Mesenchymal stem cell (in vitro differentiated cells and primary cell): ENCODE results near the gene REPS1.

Source experiments
- DNase-seq: peaks from one replicate; pipeline ENCODE4 v3.0.0-alpha.2; 2013
- H2AFZ ChIP-seq: one replicate; pipeline ENCODE4 v1.6.1; 2013; ENCODE audit warnings: low read depth, mild to moderate bottlenecking, control low read depth, inconsistent platforms, low read length, moderate library complexity
- H2AK5ac ChIP-seq: 2 replicates; pipeline ENCODE4 v1.6.1; 2013; ENCODE audit warnings: low read length, moderate library complexity, mild to moderate bottlenecking, inconsistent platforms; ENCODE audit not compliant: severe bottlenecking
- H2BK120ac ChIP-seq: one replicate; pipeline ENCODE4 v1.6.1; 2013; ENCODE audit warnings: low read depth, mild to moderate bottlenecking, inconsistent platforms, low read length, moderate library complexity
- H2BK12ac ChIP-seq, 2 experiments: one replicate each; pipeline ENCODE4 v1.6.1; 2013; ENCODE audit warnings: inconsistent platforms in 2 of 2, low read length in 2 of 2, mild to moderate bottlenecking in 2 of 2, moderate library complexity in 2 of 2, control low read depth in 1 of 2
- H2BK15ac ChIP-seq: one replicate; pipeline ENCODE4 v1.6.1; 2013; ENCODE audit warnings: mild to moderate bottlenecking, low read depth, inconsistent platforms; ENCODE audit not compliant: poor library complexity, severe bottlenecking
- H2BK5ac ChIP-seq: 2 replicates; pipeline ENCODE4 v1.6.1; 2013; ENCODE audit warnings: low read depth, mild to moderate bottlenecking, low read length, control low read depth, inconsistent platforms; ENCODE audit not compliant: poor library complexity, severe bottlenecking
- H3K14ac ChIP-seq, 2 experiments: one replicate each; pipeline ENCODE4 v1.6.1; 2013; ENCODE audit warnings: inconsistent platforms in 2 of 2, low read length in 2 of 2, control low read depth in 1 of 2, mild to moderate bottlenecking in 1 of 2, moderate library complexity in 1 of 2
- H3K18ac ChIP-seq, 2 experiments: one replicate each; pipeline ENCODE4 v1.6.1; 2013; ENCODE audit warnings: inconsistent platforms in 2 of 2, low read length in 2 of 2, control low read depth in 1 of 2, low read depth in 1 of 2, mild to moderate bottlenecking in 1 of 2
- H3K23ac ChIP-seq, 2 experiments: one replicate each; pipeline ENCODE4 v1.6.1; 2013; ENCODE audit warnings: inconsistent platforms in 2 of 2, low read length in 2 of 2, mild to moderate bottlenecking in 2 of 2, moderate library complexity in 2 of 2, control low read depth in 1 of 2
- H3K27ac ChIP-seq: 2 replicates; pipeline ENCODE4 v1.5.1; 2013; ENCODE audit warnings: mild to moderate bottlenecking, moderate library complexity, low read length, control low read depth, inconsistent platforms; ENCODE audit not compliant: poor library complexity, severe bottlenecking
- H3K27me3 ChIP-seq, 2 experiments: 2 replicates each; pipeline versions ENCODE4 v1.6.1 to v1.7.0; 2013; ENCODE audit warnings: low read length in 2 of 2, mild to moderate bottlenecking in 2 of 2, moderate library complexity in 2 of 2, control low read depth in 1 of 2, inconsistent platforms in 1 of 2; ENCODE audit not compliant: control insufficient read depth in 1 of 2, insufficient read depth in 1 of 2
- H3K36me3 ChIP-seq, 2 experiments: 2 replicates each; pipeline versions ENCODE4 v1.6.1 to v1.7.0; 2013; ENCODE audit warnings: low read length in 2 of 2, control low read depth in 1 of 2, inconsistent platforms in 1 of 2, low read depth in 1 of 2, mild to moderate bottlenecking in 1 of 2; ENCODE audit not compliant: insufficient read depth in 2 of 2, control insufficient read depth in 1 of 2
- H3K4ac ChIP-seq, 2 experiments: one replicate each; pipeline ENCODE4 v1.6.1; 2013; ENCODE audit warnings: inconsistent platforms in 2 of 2, low read length in 2 of 2, mild to moderate bottlenecking in 2 of 2, moderate library complexity in 2 of 2, control low read depth in 1 of 2, low read depth in 1 of 2
- H3K4me1 ChIP-seq: 2 replicates; pipeline ENCODE4 v1.6.1; 2013; ENCODE audit warnings: low read depth, low read length, control low read depth; ENCODE audit not compliant: control insufficient read depth, insufficient read depth
- H3K4me2 ChIP-seq: 2 replicates; pipeline ENCODE4 v1.6.1; 2013; ENCODE audit warnings: low read length, mild to moderate bottlenecking, inconsistent platforms; ENCODE audit not compliant: poor library complexity, severe bottlenecking
- H3K4me3 ChIP-seq, 2 experiments: 2 replicates each; pipeline versions ENCODE4 v1.5.1 to v1.7.0; 2013; ENCODE audit warnings: low read length in 2 of 2, mild to moderate bottlenecking in 2 of 2, control low read depth in 1 of 2, low read depth in 1 of 2; ENCODE audit not compliant: insufficient read depth in 1 of 2
- H3K79me1 ChIP-seq: replicated peaks from 2 replicates; pipeline ENCODE4 v1.6.1; 2013; ENCODE audit warnings: mild to moderate bottlenecking, control low read depth, low read length, inconsistent platforms; ENCODE audit not compliant: poor library complexity, severe bottlenecking
- H3K9ac ChIP-seq: 2 replicates; pipeline ENCODE4 v1.7.0; 2013; ENCODE audit warnings: mild to moderate bottlenecking, low read length, moderate library complexity
- H3K9me3 ChIP-seq: 2 replicates; pipeline ENCODE4 v1.7.0; 2013; ENCODE audit warnings: mild to moderate bottlenecking, low read length; ENCODE audit not compliant: control insufficient read depth
- H4K8ac ChIP-seq: one replicate; pipeline ENCODE4 v1.6.1; 2013; ENCODE audit warnings: inconsistent platforms, mild to moderate bottlenecking, low read length, moderate library complexity
- H4K91ac ChIP-seq: one replicate; pipeline ENCODE4 v1.6.1; 2013; ENCODE audit warnings: mild to moderate bottlenecking, low read length, inconsistent platforms
- WGBS: methylation state at CpG from one replicate; pipeline ENCODE4 v1.1.7; 2013; ENCODE audit warnings: mixed read lengths; 5-methylcytosine and 5-hydroxymethylcytosine counted together

Gene REPS1

DNA sequence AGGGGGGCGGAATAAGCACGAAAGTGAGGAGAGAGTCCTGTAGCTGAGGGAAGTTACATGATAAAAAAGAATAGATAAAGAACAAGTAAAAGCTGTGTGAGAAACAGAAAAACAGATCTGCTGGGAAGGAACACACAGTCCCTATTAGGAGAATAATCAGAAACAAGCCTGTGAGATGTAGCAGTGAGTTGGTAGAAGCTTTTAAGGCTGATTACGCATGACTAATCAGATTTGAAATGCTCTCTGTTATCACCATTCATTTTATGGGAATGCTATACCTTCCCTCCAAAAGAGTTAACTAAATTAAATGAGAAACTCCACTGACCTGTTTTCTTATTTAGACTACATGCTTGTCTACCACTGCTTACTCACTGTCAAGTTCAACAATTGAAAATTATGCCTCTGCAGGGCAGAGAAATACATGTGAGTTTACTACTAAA is 15.8 kb downstream of the REPS1 start:
- H3K23ac ChIP-seq, result no peak overlapping the region
- H3K27me3 ChIP-seq, result no peaks in the 10 kb centered on the region
- H3K36me3 ChIP-seq, result no peaks in the 10 kb centered on the region
- H3K14ac ChIP-seq, result no peak overlapping the region
- H4K8ac ChIP-seq, result no peak overlapping the region
- H3K9me3 ChIP-seq, result no peaks in the 10 kb centered on the region
- H3K9ac ChIP-seq, result peak overlapping the region; percentile 78
- peak overlapping the region in 1 of 2 experiments; percentile 55 for H3K4me3 ChIP-seq
- H3K27ac ChIP-seq, result peak overlapping the region; percentile 26
- WGBS, result 53% methylated on average over 3 of the region's 3 CpGs
- H3K18ac ChIP-seq, result no peak overlapping the region
- no peak overlapping the region for H2BK12ac ChIP-seq
- H3K4me2 ChIP-seq, result no peak overlapping the region
- no peak overlapping the region for H2BK15ac ChIP-seq
- H2BK120ac ChIP-seq, result no peak overlapping the region
- no peak overlapping the region for H2AK5ac ChIP-seq
- no peak overlapping the region for H4K91ac ChIP-seq
- H3K4me1 ChIP-seq, result peaks cover 7% of the 10 kb centered on the region
- peaks cover 1% of the 10 kb centered on the region for H3K79me1 ChIP-seq
- H3K4ac ChIP-seq, result no peak overlapping the region
- no peak overlapping the region for H2BK5ac ChIP-seq
- H2AFZ ChIP-seq, result no peak overlapping the region
- peak; percentile 46 for DNase-seq

DNA sequence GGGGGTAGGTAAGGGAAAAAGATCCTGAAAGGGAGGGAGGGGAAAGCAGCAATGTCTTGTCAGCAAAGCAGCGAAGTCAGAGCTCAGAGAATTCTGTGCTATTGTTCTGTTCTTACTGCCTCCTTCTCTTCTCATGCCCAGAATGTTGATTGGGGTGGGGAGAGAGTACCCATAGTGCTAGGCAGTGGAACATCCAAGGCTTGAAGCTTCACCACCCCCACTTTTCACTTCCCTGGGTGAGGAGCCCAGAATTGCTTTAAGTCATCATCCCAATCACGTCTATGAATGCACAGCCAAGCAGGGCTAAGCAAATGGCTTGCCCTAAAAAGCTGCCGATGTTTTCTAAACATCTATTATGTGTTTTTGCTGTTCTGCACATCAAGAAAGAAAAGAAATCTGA is 16.5 kb downstream of the REPS1 start:
- H4K8ac ChIP-seq, result peak overlapping the region; percentile 70
- peak overlapping the region; percentile 66 for H2BK120ac ChIP-seq
- H3K14ac ChIP-seq, result no peak overlapping the region
- H3K4me2 ChIP-seq, result peak overlapping the region; percentile 41
- DNase-seq, result peak; percentile 44
- H3K9me3 ChIP-seq, result no peaks in the 10 kb centered on the region
- peaks cover 4% of the 10 kb centered on the region for H3K79me1 ChIP-seq
- H2BK15ac ChIP-seq, result no peak overlapping the region
- peak overlapping the region; percentile 27 for H3K27ac ChIP-seq
- H3K4ac ChIP-seq, result no peak overlapping the region
- H2BK5ac ChIP-seq, result no peak overlapping the region
- H2AK5ac ChIP-seq, result no peak overlapping the region
- H3K4me3 ChIP-seq, result peak overlapping the region in 1 of 2 experiments; percentile 55
- H2AFZ ChIP-seq, result no peak overlapping the region
- peak overlapping the region; percentile 0 to 88 for H3K18ac ChIP-seq
- WGBS, result 57% methylated on average over 3 of the region's 3 CpGs
- peaks cover 7% of the 10 kb centered on the region for H3K4me1 ChIP-seq
- no peak overlapping the region for H2BK12ac ChIP-seq
- no peaks in the 10 kb centered on the region for H3K27me3 ChIP-seq
- H3K23ac ChIP-seq, result no peak overlapping the region
- H3K36me3 ChIP-seq, result no peaks in the 10 kb centered on the region
- peak overlapping the region; percentile 78 for H3K9ac ChIP-seq
- H4K91ac ChIP-seq, result peak overlapping the region; percentile 53

DNA sequence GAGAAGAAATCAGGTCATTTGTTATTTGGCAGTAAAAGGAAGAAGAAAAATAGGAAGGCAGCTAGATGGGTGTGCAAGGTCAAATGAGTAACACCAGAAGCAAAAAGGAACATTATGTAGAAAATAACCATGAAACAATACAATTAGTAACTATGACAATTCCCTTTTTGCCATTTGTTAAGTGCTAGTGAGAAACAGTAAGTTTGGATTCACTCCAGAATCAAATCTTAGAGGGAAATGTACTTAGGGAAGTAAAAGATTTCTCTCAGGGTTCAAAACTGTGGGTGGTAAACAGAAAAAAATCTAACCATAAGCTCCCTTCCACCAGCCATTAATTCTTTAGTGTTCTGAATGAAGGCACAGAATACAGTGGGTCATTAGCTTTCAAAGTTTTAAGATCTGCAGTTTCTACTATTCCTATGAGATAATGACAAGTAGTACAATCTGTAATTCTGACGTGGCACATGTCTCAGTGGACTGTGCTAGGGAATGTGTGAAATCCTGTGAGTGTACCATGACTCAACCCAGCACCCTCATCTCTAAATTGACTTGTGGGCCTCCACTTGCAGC is 17.1 kb downstream of the REPS1 start:
- Histone ChIP-seq H3K27ac (peak overlapping the region; percentile 57), H3K9ac (peak overlapping the region; percentile 78), H3K4ac (no peak overlapping the region), H2BK5ac (no peak overlapping the region), H3K79me1 (peaks cover 5% of the 10 kb centered on the region), H3K23ac (no peak overlapping the region), H3K4me2 (no peak overlapping the region), H3K9me3 (no peaks in the 10 kb centered on the region), H3K18ac (no peak overlapping the region), H3K27me3 (no peaks in the 10 kb centered on the region), H4K91ac (no peak overlapping the region), H2BK12ac (no peak overlapping the region), H2BK15ac (no peak overlapping the region), H3K4me3 (peak overlapping the region in 1 of 2 experiments; percentile 55), H2AK5ac (no peak overlapping the region), H3K36me3 (no peaks in the 10 kb centered on the region), H2BK120ac (no peak overlapping the region), H2AFZ (no peak overlapping the region), H3K14ac (no peak overlapping the region), H4K8ac (no peak overlapping the region), H3K4me1 (peaks cover 7% of the 10 kb centered on the region)
- WGBS, result 0% methylated on average over 1 of the region's 1 CpG
- DNase-seq, result peak; percentile 94

DNA sequence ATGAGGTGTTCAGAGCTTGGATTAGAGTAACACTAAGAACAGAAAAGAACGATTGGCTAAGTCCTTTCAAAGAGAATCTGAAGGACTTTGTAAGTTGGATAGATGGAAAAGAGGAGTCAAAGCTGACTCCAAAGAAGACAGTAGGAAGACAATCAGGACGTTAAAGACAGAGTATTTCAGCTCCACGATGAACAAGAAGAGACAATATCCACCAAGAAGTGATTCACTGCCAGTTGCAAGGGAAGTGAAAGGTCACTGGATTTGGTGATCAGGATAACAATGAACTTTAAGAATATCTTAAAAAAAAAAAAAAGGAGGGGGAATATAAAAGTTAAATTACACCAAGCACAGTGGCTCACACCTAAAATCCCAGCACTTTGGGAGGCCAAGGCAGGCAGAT is 17.9 kb downstream of the REPS1 start:
- no peaks in the 10 kb centered on the region for H3K36me3 ChIP-seq
- H3K4me1 ChIP-seq, result peaks cover 7% of the 10 kb centered on the region
- peaks cover 5% of the 10 kb centered on the region for H3K79me1 ChIP-seq
- peak overlapping the region; percentile 57 for H3K27ac ChIP-seq
- no peak overlapping the region for H3K14ac ChIP-seq
- H4K8ac ChIP-seq, result no peak overlapping the region
- DNase-seq, result no peak
- no peak overlapping the region for H4K91ac ChIP-seq
- H3K4me2 ChIP-seq, result no peak overlapping the region
- H3K4ac ChIP-seq, result no peak overlapping the region
- no peak overlapping the region for H2BK120ac ChIP-seq
- no peak overlapping the region for H3K23ac ChIP-seq
- no peaks in the 10 kb centered on the region for H3K27me3 ChIP-seq
- peak overlapping the region; percentile 78 for H3K9ac ChIP-seq
- no peak overlapping the region for H2AFZ ChIP-seq
- no peak overlapping the region for H2AK5ac ChIP-seq
- WGBS, result 87% methylated on average over 2 of the region's 3 CpGs
- H3K4me3 ChIP-seq, result peak overlapping the region in 1 of 2 experiments; percentile 54
- H2BK15ac ChIP-seq, result no peak overlapping the region
- no peak overlapping the region for H2BK12ac ChIP-seq
- H2BK5ac ChIP-seq, result no peak overlapping the region
- H3K9me3 ChIP-seq, result no peaks in the 10 kb centered on the region
- no peak overlapping the region for H3K18ac ChIP-seq
